Uterus (tissue), 4 donors: ENCODE measurements around the gene SDCCAG8. TPM values are rescaled to one million over a fixed set of nuclear protein-coding genes. Genes with fewer than 3 reads are reported as not detected.

ENCODE experiments used
- DNase-seq, 2 donors: peaks; one replicate each; pipeline ENCODE4 v3.0.0-alpha.2; 2019 to 2020
- H3K27ac ChIP-seq, 2 donors: fragments of 200-600 bp; sonication (generic); 1 replicate in 1 of 2; 2 replicates in 1 of 2; pipeline ENCODE4 v1.5.1; 2016 to 2018
- H3K27me3 ChIP-seq, 2 donors: fragments of 200-600 bp; sonication (generic); one replicate each; pipeline ENCODE4 v1.5.1; 2018 to 2019; ENCODE audit warnings: control low read depth in 1 of 2
- H3K36me3 ChIP-seq, 2 donors: fragments of 200-600 bp; sonication (generic); one replicate each; pipeline ENCODE4 v1.5.1; 2019; ENCODE audit warnings: control low read depth in 1 of 2
- H3K4me1 ChIP-seq, 2 donors: fragments of 200-600 bp; sonication (generic); one replicate each; pipeline ENCODE4 v1.5.1; 2018 to 2019; ENCODE audit warnings: control low read depth in 1 of 2
- H3K4me3 ChIP-seq, 2 donors: fragments of 200-600 bp; sonication (generic); 1 replicate in 1 of 2; 2 replicates in 1 of 2; pipeline ENCODE4 v1.5.1; 2018 to 2019; ENCODE audit warnings: mild to moderate bottlenecking in 1 of 2
- H3K9me3 ChIP-seq, 2 donors: fragments of 200-600 bp; sonication (generic); one replicate each; pipeline ENCODE4 v1.5.1; 2019; ENCODE audit warnings: control low read depth in 1 of 2
- POLR2A ChIP-seq, 2 donors: fragments of 450-650 bp; IDR thresholded peaks; one replicate each; pipeline ENCODE4 v1.6.1; 2016; ENCODE audit warnings: antibody characterized with exemption in 2 of 2, mild to moderate bottlenecking in 1 of 2, moderate library complexity in 1 of 2
- intact Hi-C: fragments of 100-400 bp; cut with DNase I; formaldehyde crosslinking; loops from one replicate; pipeline ENCODE4 v1.15.1; 2023; ENCODE audit warnings: low total_unique reads
- total RNA-seq, 4 donors: library from RNA; depleted of rRNA in 3 of 4; stranded (reverse); fragments of >200 nt in 3 of 4; gene quantifications; one replicate each; pipeline versions ENCODE4 v1.1.0 to v1.2.4, GENCODE V29; 2014 to 2023
- TF ChIP-seq, protein P1 (sequence below), 4 experiments: fragments of 200-600 bp in 2 of 4; fragments of 450-650 bp in 2 of 4; sonication (generic) in 2 of 4; IDR thresholded peaks; one replicate each; pipeline ENCODE4 v1.5.1; 2016 to 2019; ENCODE audit warnings: antibody characterized with exemption in 4 of 4, mild to moderate bottlenecking in 2 of 4, moderate library complexity in 1 of 4
- donor health status: DM: yes; HTN: yes; CAD: no.

The SDCCAG8 gene
- total RNA-seq, 4 donors from 2014 or later = 19.2 to 54.8 (median 49.7) TPM

DNA sequence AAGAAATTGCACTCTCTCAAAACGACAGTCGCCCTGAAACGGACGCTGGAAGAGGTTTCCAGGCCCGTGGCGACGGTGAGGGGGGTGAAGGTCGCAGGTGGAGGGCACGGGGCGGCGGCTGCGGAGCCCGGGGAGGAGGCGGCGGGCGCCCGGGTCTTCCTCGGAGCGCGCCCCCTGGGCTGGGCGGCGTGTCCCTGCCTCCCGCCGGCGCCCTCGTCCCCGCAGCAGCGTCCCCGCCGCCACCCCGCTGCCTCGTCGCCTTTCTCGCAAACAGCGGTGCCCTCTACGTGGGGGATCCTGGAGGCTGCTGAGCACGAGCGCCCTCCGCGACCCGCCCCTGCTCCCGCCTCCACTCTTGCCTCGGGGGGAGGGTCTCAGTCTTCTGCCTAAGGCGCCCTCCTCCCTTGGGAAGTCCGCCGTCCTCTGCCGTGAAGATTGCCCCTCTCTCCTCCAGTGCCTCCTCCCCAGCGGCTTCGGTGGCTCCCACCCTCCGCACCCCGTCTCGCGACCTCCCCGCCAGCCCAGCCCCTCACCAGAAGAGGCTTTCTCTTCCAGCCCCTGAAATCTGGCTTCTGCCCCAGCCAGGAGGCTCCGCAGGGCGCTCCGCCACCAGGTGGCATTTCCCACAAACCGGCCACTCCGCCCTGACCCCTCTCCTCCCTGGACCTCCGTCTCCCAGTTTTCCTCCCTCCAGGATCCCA is 227.4 kb downstream of the SDCCAG8 start:
- no peak overlapping the region for H3K27ac ChIP-seq
- intact Hi-C loops = no loop called here

DNA sequence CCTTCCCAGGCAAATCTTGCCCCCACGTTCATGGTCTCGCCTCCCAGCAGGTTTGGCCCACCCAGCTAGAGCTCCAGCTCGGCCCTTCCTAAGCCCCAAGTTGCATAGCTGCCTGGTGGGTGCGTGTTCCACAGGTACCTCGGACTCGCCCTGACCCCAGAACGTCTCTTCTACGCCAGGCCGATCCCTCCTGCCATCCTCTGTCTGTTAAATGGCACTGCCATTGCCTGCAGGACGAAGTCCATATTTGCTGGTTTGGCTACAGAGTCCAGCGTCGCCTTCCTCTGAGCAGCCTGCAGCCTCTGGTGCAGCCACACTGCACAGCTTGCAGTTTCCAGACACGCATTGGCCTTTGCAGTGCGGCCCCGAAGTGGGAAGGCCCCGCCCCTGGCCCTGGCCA is 228.1 kb downstream of the SDCCAG8 start:
- no peaks in the 10 kb centered on the region for H3K4me1 ChIP-seq
- H3K9me3 ChIP-seq = no peaks in the 10 kb centered on the region
- intact Hi-C loops = no loop called here
- no peak for DNase-seq
- H3K27ac ChIP-seq = no peak overlapping the region
- H3K36me3 ChIP-seq = no peaks in the 10 kb centered on the region
- TF ChIP-seq, protein P1, sequence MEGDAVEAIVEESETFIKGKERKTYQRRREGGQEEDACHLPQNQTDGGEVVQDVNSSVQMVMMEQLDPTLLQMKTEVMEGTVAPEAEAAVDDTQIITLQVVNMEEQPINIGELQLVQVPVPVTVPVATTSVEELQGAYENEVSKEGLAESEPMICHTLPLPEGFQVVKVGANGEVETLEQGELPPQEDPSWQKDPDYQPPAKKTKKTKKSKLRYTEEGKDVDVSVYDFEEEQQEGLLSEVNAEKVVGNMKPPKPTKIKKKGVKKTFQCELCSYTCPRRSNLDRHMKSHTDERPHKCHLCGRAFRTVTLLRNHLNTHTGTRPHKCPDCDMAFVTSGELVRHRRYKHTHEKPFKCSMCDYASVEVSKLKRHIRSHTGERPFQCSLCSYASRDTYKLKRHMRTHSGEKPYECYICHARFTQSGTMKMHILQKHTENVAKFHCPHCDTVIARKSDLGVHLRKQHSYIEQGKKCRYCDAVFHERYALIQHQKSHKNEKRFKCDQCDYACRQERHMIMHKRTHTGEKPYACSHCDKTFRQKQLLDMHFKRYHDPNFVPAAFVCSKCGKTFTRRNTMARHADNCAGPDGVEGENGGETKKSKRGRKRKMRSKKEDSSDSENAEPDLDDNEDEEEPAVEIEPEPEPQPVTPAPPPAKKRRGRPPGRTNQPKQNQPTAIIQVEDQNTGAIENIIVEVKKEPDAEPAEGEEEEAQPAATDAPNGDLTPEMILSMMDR (IDR thresholded peaks at IDR 0.05) = no peak
- no peak for TF ChIP-seq POLR2A (IDR thresholded peaks at IDR 0.05)
- H3K27me3 ChIP-seq = no peaks in the 10 kb centered on the region
- no peak overlapping the region for H3K4me3 ChIP-seq

More for the DNA sequence above, 227.4 kb downstream of the SDCCAG8 start:
- no peaks in the 10 kb centered on the region for H3K9me3 ChIP-seq
- H3K36me3 ChIP-seq = no peaks in the 10 kb centered on the region
- no peak for DNase-seq
- peak overlapping the region in 1 of 2 donors; percentile 30 for H3K4me3 ChIP-seq
- H3K27me3 ChIP-seq = no peaks in the 10 kb centered on the region
- no peak for TF ChIP-seq POLR2A (IDR thresholded peaks at IDR 0.05)
- TF ChIP-seq, protein P1 (IDR thresholded peaks at IDR 0.05) = peak in 2 of 4 experiments; percentile 17
- H3K4me1 ChIP-seq = no peaks in the 10 kb centered on the region

DNA sequence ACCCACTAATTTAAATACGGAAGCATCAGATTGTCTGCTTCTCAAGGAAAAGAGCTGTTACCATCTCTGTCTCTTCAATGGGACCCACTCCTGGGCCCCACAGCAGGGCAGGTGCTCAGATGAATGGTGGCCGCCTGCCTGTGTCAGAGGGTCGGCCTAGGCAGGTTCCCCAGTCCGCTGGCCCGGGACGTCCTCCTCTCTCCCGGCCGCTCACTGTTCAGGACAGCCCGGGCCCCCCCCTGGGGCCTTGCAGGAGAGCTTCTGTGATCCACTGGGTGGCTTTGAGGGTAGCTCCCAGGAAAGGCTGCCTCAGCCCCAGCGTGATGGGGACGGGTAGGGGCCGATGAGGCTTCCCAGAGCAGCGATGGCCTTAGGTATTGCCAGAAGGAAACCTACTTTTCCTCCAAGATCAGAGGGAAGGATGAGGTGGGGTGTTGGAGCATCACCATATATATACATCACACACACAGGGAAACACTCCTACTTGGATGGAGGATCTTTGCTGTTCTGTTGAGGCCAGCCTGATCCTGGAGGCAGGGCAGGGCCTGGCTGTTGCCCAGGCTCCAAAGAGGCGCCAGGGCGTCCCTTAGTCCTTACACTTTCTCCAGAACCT is 231.3 kb downstream of the SDCCAG8 start:
- no peaks in the 10 kb centered on the region for H3K4me1 ChIP-seq
- H3K27ac ChIP-seq = no peak overlapping the region
- no peaks in the 10 kb centered on the region for H3K36me3 ChIP-seq
- H3K27me3 ChIP-seq = no peaks in the 10 kb centered on the region
- TF ChIP-seq, protein P1 (IDR thresholded peaks at IDR 0.05) = no peak
- TF ChIP-seq POLR2A (IDR thresholded peaks at IDR 0.05) = no peak
- intact Hi-C loops = no loop called here
- no peak overlapping the region for H3K4me3 ChIP-seq
- DNase-seq = no peak
- no peaks in the 10 kb centered on the region for H3K9me3 ChIP-seq

DNA sequence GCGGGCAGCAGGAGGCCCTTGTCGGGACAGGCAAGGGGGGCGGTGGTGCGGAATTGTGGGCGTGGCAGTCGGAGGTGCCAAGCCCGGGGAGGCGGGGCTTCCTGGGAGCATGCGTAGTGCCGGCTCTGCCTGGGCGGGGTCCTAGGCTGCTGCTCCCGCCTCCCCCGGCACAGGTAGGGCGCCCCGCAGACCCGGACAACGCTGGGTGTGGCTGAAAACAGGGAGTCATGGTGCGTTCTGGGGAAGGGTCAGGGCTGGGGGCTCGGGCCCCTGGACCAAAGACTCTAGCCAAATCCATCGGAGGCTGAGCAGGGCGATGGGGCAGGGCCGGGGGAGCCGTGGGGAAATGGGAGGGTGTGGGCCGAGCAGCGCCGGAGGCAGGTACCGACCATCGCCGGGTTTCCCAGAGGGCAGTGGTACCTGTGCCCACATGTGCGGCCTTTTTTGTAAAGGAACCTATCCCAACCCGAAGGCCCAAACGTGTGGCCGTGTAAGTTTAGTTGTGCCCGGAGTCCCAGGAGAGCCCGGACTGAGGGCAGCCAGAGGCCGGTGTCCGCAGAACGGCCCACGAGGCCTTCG is 231.9 kb downstream of the SDCCAG8 start:
- Histone ChIP-seq H3K9me3 (no peaks in the 10 kb centered on the region), H3K36me3 (no peaks in the 10 kb centered on the region), H3K4me3 (no peak overlapping the region), H3K4me1 (no peaks in the 10 kb centered on the region), H3K27me3 (no peaks in the 10 kb centered on the region), H3K27ac (no peak overlapping the region)
- TF ChIP-seq POLR2A (IDR thresholded peaks at IDR 0.05) = no peak
- TF ChIP-seq, protein P1 (IDR thresholded peaks at IDR 0.05) = no peak
- DNase-seq = no peak
- intact Hi-C loops = no loop called here
